HG03064 (cell line): ENCODE data around the gene SPTAN1.
"Not testable (repeated sequence)": the region's sequence is repeated elsewhere in the genome, so short reads cannot be mapped to it uniquely, and the experiment has no call there.

Experiments used
- ATAC-seq: cut with Tn5 transposase; IDR thresholded peaks from one replicate; pipeline ENCODE4 v1.9.1; 2021; ENCODE audit warnings: low read depth; ENCODE audit not compliant: unreplicated experiment

The SPTAN1 gene

DNA sequence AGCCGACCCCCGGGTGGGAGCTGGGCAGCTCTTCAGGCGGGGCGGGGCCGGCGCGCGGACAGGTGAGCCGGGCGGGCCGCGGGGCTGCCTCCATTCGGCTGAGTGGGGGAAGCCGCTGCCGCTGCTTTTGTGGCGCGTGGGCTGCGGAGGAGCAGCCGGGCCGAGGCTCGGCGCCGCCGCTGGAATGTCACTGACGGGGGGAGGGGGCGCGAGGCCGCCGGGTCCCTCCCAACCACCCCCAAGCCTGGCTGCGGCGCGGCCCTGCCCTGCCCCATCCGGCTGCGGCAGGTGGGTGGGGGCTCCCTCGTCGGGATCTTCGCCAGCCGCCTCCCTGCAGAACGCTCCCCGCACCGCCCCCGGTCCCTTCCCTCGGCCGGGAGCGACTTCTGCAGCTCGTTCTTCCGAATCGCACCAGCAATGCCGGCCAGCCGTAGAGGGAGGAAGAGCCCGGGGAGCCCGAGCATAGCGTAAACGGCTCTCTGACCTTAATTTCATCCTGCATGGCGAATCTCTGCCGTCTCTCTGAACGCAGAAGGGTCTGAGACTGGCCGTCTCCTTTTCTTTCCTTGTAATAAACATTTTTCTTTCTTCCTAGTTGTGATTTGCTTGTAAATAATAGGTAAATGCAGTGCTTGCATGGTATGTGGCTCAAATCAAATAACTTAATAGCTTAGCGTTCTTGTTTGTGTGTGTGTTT is 505 bp downstream of the SPTAN1 start:
- peak; percentile 38 for ATAC-seq

DNA sequence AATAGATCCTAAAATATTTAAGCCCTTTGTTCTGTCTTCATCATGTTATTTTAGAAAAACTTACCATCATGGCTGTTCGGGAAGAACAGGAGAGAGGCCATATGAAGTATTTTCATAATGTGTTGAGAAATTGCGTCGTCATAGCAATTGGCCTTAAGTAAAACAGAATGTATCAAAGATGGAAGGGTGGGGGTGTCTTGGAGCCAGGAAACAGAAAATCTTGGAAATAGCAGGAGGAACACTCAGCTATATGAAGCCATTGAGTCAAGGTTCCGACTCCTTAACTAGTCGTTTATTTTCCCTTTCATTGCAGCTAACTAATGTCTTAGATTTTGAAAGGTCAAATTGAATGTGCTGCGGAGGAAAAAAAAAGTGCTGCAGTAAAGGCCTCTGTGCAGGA is 1.3 kb downstream of the SPTAN1 start:
- no peak for ATAC-seq

DNA sequence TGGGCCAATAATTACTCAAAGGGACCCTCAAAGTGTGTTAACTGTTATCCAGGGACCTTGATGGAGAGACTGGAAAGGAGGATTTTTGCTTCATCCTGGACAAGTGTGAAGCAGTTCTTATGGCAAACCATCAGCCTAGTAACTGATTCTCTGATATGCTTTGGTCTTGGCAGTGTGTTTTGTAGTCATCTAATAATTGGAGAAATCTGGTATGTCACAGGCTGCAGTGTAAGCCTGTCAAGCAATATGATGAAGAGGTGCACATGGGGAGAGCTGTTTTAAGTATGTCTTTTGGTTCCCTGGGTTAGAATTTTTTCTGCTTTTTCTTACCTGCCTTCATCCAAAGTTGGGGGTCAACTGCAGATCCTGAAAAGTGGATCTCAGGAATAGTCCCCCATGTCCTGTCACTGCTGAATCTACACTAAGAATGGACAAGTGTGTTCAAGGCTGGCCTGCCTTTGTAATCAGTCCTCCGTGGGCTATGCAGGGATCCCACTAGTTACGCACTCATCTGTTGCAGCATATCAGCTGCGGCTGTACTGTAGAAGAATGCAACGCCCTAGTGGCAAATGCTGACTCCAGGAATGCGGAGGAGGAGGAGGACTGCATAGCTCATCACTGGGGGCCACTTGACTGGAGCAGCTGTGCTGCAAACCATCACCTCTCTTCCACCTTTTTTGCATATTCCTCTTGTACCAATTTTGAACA is 1.9 kb downstream of the SPTAN1 start:
- no peak for ATAC-seq

DNA sequence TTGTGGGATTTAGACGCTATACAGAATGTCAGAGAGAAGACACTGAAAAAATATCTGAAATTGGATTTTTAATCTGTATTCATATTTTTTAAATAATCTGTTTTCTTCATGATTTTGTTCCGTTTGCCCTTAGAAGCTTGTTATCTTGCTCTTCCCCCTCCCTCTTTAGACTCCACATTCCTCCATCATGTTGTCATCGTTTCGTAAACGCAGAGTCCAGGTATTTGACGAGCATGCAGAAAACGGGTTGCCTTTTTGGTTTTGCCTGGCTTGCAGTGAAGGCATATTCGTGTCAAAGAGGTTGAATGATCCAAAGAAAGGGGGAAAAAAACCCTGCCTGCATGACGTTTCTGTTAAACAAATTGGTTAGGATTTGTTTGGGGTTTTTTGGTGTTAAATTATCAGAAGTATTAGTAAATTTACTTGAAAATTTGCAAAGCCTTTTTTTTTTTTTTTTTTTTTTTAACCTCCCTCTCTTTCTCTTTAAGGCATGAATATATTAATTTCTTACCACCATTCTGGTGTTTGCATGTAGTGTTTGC is 2.9 kb downstream of the SPTAN1 start:
- no peak for ATAC-seq

DNA sequence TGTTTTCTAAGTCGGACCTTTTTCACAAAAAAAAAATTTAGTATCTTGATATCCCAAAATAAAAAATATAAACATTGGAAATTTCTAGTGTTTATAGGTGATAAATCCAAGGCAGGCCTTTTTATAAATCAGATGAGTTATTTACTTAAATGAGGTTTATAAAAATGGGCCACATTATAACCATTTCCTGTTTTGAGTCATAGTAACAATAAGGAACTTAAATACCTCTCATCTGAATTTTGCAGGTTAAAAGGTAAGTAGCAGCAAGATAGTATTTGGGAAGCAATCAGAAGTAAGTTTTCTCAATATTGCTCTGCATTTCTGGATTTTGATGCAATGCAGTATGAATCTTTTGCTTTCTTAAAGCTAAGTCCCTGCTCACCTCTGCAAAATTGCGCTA is 3.9 kb downstream of the SPTAN1 start:
- ATAC-seq: no peak

DNA sequence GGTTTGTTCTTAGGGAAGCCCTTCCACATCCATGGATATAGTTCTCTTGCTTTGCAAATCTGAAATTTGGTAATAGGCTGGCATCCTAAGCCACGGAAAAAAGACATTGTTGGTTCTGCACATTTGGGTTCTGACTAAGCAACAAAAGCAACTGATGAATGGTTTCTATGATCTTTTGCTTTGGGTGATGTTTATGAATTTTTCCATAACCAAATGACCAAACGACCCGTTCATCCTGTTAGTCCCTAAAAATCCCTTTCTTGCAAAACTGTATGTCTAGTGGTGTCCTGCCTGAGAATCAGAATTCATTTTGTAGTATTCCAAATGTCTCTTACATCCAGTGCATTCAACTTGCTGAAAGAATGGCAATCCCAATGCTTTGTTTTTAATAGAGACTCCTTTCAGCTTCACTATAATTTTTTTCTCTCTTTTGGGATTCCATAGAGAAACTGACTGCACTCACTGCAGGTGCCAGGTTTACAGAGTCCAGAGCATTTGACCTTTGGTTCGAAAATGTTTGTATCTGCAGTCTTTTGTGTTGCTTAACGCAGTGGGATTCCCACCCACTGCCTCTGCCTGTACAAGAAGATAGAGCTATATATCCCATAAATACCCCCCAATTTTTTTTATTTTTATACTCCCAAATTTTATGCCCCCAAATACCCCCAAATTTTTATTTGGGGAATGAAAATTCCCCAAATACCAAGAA is 4.7 kb downstream of the SPTAN1 start:
- ATAC-seq: no peak

DNA sequence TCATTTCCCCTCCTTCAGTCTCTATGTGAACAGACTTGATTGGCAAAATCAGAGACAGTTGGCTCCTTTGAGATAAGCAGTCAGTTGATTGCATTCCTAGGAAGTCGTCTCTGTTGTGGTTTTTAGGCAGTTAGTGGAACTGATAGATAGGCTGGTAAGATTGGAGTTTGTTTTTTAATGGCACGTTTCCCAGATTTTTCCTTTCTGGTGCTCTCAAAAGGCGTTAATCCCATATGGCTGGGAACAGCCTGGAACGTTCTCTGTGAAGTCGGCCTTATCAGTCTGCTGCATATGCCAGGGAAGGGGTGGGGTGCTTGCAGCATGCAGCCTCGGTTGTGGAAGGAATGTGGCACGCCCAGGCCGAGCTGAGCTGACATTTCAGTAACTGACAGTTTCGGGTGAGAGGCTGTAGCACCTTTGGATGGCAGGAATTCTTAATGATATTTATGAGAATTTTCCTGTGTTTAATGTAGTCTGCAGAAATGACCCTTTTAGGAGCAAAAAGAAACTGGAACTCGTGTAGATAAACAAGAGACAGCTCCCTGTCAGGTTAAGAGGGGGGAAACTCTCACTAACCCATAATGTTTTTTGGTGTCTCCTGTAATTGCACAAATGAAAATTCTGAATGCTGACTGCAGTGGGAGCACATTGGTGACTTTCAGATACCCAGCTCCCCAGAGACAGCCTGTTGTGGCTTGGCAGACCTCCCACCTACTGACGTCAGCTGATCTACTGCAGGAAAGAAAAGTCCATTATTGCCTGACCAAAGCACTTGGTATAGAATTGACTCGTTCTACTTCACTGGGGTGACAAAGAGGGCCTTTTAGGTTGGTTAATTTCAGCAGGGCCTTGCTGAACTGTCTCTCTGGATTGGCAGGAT is 6.3 kb downstream of the SPTAN1 start:
- peak; percentile 66 for ATAC-seq

DNA sequence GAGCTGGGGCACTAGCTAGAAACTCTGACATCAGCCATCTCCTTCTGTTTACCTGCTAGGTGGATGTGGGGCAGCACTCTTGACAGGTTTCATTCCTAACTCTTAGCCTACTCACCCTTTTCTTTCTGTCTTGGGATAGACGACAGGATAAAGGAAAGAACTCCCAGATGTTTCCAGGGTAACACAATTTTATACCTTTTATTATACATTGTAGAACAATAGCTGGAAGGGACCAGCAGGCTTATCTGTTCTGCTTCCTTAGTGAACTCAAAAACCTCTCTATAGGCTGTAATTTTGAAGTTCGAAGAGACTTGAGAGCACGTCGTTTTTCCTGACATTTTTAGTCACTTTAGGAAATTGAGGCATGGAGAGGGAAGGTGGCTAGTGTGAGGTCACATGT is 13.2 kb downstream of the SPTAN1 start:
- ATAC-seq: no peak

DNA sequence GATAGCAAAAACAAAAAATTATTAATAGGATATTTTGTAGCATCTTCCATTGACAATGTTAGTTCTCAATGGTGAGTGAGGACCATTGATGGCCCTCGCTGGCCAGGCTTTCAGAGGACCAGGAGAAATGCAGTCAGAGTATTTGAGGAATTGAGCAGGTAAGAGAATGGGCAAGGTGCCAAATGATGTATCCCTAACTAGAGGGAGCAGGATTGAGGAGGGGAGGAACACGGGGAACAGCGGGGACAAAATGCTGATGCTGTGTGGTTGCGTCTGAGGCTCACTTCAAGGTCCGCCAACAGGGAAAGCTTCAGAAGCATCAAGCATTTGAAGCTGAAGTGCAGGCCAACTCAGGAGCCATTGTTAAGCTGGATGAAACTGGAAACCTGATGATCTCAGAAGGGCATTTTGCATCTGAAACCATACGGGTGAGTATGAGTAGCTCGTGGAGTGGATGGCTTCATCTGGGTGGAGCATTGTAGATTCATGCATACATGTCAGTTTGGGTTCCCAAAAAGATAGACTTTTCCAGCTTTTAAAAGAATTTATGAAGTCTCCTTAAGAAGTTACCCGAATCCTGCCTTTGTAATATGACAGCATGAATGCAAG is 16.2 kb downstream of the SPTAN1 start:
- ATAC-seq: no peak

DNA sequence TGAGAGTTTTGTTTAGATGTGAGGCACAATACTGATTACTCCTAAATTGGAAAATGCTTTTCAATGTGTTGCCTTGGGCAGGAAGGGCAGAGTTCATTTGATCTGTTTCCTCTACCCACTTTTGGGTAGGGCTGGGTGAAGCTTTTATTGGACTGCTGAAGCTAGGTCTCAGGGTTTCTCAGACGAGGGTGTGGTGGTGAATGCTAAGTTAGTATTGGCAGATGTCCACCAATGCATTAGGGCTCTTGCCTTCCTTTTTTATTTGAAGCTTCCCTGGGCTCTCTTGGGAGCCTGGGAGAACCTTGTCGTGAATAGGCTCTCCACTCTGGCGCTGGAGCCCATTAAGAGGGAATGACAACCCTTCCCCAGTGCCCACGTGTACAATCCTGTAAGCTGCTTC is 23.1 kb downstream of the SPTAN1 start:
- no peak for ATAC-seq

DNA sequence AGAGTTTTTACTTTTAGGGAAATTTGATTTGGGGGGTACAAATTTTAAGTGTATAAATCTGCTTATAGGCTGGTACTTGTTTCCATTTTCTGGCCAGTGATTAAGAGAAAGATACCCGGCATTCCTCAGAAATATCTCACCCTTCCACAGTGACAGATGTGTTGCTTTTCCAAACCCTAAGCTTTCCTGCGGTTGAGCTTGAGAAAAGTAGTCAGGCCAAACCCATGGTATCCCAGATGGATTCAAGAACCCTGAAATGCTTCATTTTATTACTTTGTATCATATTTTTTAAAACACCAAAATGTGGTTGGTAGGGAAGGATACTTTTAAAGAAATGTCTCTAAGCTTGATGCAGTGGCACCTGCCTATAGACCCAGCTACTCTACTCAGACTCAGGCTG is 23.5 kb downstream of the SPTAN1 start:
- no peak for ATAC-seq

DNA sequence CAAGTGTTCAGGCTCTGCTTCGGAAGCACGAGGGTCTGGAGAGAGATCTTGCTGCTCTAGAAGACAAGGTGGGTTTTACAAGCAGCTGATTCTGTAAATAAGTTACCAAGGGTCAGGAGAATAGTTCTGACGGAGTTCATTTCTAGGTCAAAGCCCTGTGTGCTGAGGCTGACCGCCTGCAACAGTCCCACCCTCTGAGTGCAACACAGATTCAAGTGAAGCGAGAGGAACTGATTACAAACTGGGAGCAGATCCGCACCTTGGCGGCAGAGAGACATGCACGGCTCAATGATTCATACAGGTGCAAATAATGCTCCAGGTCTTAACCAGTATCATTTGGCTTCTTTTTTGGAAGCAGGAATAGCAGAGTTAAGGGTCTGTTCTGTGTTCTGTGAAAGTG is 24.8 kb downstream of the SPTAN1 start:
- ATAC-seq: no peak

DNA sequence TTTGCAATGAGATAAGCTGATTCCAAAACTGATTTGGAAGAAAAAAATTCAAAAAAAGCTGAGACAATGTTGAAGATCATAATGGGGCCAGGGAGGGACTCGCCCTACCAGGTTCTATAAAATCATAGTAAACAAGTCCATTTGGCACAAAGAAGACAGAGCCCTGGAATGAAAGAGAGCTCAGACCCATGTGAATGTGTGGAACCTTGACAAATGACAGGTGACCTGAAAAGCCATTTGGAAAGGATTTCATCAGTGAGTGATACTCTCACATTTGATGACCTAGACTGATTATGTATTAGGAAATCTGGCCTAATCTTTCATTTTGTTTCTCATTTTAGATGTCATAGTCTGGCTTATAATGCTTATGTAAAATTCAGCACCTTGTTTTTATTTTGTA is 26.8 kb downstream of the SPTAN1 start:
- no peak for ATAC-seq

DNA sequence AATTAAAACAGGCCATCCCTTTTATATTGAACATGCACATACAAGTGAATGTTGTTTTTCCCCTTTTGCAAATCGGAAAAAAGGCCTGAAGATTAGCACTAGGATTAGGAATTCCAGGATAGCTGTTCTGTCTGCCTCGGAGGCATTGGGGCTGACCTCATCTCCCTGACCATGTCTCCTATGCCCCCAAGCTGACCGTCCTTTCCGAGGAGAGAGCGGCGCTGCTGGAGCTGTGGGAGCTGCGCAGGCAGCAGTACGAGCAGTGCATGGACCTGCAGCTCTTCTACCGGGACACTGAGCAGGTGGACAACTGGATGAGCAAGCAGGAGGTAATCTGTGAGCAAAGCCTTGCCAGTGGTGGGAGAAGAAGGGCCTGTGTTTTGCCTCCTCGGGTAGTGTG is 28.3 kb downstream of the SPTAN1 start:
- ATAC-seq: no peak

DNA sequence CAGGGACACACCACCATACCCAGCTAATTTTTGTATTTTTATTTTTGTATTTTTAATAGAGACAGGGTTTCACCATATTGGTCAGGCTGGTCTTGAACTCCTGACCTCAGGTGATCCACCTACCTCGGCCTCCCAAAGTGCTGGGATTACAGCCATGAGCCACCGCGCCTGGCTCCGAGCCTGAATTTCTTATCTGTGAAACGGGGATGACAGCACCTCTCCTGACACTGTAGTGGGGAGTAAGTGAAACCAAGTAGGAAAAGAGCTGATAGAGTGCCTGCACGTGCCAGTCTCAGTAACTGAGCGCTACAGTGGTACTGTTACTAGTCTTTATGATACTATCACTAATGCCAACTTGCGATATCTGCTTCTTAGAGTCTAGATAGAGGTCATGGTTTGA is 32.8 kb downstream of the SPTAN1 start:
- not testable (repeated sequence) for ATAC-seq

DNA sequence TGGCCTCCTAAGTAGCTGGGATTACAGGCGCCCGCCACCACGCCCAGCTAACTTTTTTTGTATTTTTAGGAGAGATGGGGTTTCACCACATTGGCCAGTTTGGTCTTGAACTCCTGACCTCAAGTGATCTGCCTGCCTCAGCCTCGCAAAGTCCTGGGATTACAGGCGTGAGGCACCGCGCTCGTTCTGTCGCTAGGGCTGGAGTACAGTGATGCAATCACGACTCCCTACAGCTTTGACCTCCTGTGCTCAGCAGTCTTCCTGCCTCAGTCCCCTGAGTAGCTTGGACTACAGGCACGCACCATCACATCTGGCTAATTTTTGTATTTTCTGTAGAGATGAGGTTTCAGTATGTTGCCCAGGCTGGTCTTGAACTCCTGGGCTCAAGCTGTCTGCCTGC is 34.5 kb downstream of the SPTAN1 start:
- ATAC-seq: not testable (repeated sequence)

DNA sequence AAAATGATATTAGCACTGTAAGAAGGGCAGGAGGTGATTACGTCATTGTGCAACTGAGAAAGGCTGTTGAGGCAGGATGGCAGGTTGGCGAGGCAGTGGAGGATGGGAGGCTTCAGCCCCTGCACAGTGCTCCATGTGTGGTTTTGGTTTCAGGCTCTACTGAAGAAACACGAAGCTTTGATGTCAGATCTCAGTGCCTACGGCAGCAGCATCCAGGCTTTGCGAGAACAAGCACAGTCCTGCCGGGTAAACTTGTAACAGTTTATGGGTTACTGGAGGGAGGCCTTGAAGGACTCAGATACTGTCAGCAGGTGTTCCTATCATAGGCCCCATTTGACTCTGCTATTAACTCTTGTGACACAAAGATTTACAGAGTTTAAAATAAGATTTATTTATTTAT is 35.1 kb downstream of the SPTAN1 start:
- ATAC-seq: no peak

DNA sequence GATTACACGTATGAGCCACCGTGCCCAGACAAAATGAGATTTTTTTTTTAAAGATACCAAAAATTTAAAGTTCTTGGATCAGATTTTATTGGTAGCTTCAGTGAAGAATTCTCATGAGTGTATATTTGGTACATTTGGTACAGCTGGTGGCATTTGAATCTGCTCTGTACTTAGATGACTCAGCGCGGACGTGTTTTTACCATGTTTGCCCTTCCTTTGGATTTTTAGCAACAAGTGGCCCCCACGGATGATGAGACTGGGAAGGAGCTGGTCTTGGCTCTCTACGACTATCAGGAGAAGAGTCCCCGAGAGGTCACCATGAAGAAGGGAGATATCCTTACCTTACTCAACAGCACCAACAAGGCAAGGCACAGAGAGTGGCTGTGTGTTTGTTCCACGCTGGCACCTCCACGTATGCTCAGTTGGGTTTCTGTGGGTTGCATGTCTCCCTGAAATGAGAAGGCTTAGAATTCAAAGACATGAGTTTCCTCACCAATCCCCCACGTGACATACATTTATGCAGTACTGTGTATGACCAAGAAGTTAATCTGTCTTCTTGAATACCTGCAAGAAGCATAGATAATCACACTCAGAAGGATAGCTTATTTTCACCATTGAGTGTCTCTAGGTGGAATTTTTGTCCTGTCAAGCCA is 36.3 kb downstream of the SPTAN1 start:
- ATAC-seq: no peak

DNA sequence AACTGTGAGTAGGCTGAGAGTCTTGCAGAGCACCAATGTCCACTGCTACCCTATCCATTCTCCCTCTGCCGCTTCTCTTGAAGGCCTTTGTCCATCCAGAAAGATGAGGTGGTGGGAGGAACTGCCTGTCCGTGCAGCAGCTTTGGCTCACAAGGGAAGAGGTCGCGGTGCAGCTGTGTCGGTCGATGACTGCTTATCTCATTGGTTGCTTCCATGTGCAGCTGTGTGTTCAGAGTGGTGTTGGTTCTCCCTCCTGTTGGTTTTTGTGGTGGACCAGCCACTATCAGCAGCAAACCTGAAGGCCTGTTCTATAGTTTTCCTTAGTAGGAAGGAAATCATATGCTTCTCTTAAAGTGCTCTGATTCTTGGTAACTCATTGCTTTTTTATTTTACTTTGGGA is 40.7 kb downstream of the SPTAN1 start:
- no peak for ATAC-seq

DNA sequence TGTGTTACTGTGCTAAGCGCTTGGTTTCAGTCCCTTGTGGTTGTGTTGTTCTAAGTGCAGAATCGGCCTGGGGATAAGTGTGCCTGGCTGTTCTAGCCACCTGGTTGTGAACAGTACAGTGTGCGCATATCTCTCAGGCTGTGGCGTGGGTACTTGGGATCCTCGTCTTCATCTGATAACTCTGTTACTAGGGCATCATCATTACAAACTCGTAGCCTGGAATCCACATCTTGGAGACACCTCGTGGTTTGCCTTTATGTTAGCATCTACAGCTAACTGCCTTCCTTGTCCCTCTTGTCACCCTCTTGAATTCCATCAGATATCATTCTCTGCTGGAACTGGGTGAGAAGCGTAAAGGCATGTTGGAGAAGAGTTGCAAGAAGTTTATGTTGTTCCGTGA is 41.5 kb downstream of the SPTAN1 start:
- no peak for ATAC-seq
